IMR-90 (cell line): ENCODE results near the gene ASNSD1. TPM values are rescaled to one million over a fixed set of nuclear protein-coding genes. Genes with fewer than 3 reads are reported as not detected.

Experiments
- ATAC-seq: fragments of 200-7000 bp; cut with Tn5 transposase; 2 replicates; pipeline ENCODE4 v1.9.1; 2020; ENCODE audit warnings: low read depth, mild to moderate bottlenecking, moderate library complexity
- BruUV-seq: library from RNA; stranded (reverse); fragments of 400-500 nt; replicated peaks from 2 replicates; lab custom pipeline; 2021; lab: Mats Ljungman, UMichigan
- CTCF ChIA-PET: fragments of 300-600 bp; formaldehyde crosslinking; extraction: SDS; loops from one replicate; lab custom pipeline; 2021; ENCODE audit warnings: antibody characterized with exemption; lab: Yijun Ruan, JAX
- POLR2A ChIA-PET: fragments of 300-600 bp; sonication (Branson Sonifier 250); formaldehyde crosslinking; loops from one replicate; lab custom pipeline; 2022; ENCODE audit warnings: antibody characterized with exemption; ENCODE audit not compliant: unreplicated experiment; lab: Charles Lee
- DNase-seq: peaks from one replicate; pipeline ENCODE4 v3.0.0; 2013
- H2AFZ ChIP-seq: replicated peaks from 2 replicates; pipeline ENCODE3; 2013; ENCODE audit warnings: low read length, mild to moderate bottlenecking; ENCODE audit not compliant: poor library complexity
- H2AK5ac ChIP-seq: 2 replicates; pipeline ENCODE4 v1.6.1; 2013; ENCODE audit warnings: low read depth, low read length, inconsistent platforms
- H2AK9ac ChIP-seq: replicated peaks from 2 replicates; pipeline ENCODE3; 2013; ENCODE audit warnings: mild to moderate bottlenecking, low read depth, low read length, moderate library complexity; ENCODE audit not compliant: poor library complexity
- H2BK120ac ChIP-seq: 2 replicates; pipeline ENCODE4 v1.6.1; 2013; ENCODE audit warnings: low read depth, low read length, inconsistent platforms
- H2BK15ac ChIP-seq: 3 replicates; pipeline ENCODE4 v1.6.1; 2013; ENCODE audit warnings: low read depth, low read length, inconsistent platforms
- H2BK20ac ChIP-seq: 2 replicates; pipeline ENCODE4 v1.6.1; 2013; ENCODE audit warnings: low read depth, mild to moderate bottlenecking, inconsistent platforms, low read length, moderate library complexity
- H2BK5ac ChIP-seq: 2 replicates; pipeline ENCODE4 v1.6.1; 2013; ENCODE audit warnings: mild to moderate bottlenecking, low read depth, low read length, inconsistent platforms; ENCODE audit not compliant: poor library complexity, severe bottlenecking
- H3K14ac ChIP-seq: replicated peaks from 2 replicates; pipeline ENCODE4 v1.6.1; 2013; ENCODE audit warnings: low read depth, low read length, inconsistent platforms
- H3K18ac ChIP-seq: 2 replicates; pipeline ENCODE4 v1.6.1; 2013; ENCODE audit warnings: low read depth, low read length, control low read depth
- H3K23ac ChIP-seq: 2 replicates; pipeline ENCODE4 v1.6.1; 2013; ENCODE audit warnings: low read depth, low read length, inconsistent platforms
- H3K27ac ChIP-seq: 2 replicates; pipeline ENCODE4 v1.5.1; 2013; ENCODE audit warnings: mild to moderate bottlenecking, control low read depth, low read length; ENCODE audit not compliant: insufficient read depth
- H3K27me3 ChIP-seq: 2 replicates; pipeline ENCODE4 v1.6.1; 2013; ENCODE audit warnings: low read length; ENCODE audit not compliant: control insufficient read depth, insufficient read depth
- H3K36me3 ChIP-seq: 2 replicates; pipeline ENCODE4 v1.6.1; 2013; ENCODE audit warnings: low read length, mixed read lengths; ENCODE audit not compliant: control insufficient read depth, insufficient read depth
- H3K4ac ChIP-seq: 2 replicates; pipeline ENCODE4 v1.6.1; 2013; ENCODE audit warnings: low read depth, low read length, inconsistent platforms
- H3K4me1 ChIP-seq: 2 replicates; pipeline ENCODE4 v1.6.1; 2013; ENCODE audit warnings: low read length, mixed read lengths; ENCODE audit not compliant: control insufficient read depth, insufficient read depth
- H3K4me2 ChIP-seq: 2 replicates; pipeline ENCODE4 v1.6.1; 2013; ENCODE audit warnings: low read depth, mild to moderate bottlenecking, control low read depth, low read length, moderate library complexity
- H3K4me3 ChIP-seq: 2 replicates; pipeline ENCODE4 v1.5.1; 2013; ENCODE audit warnings: low read depth, mild to moderate bottlenecking, control low read depth, low read length, moderate library complexity; ENCODE audit not compliant: insufficient read depth
- H3K56ac ChIP-seq: 2 replicates; pipeline ENCODE4 v1.6.1; 2013; ENCODE audit warnings: low read length, inconsistent platforms; ENCODE audit not compliant: insufficient read depth; ENCODE audit errors: extremely low read depth
- H3K79me1 ChIP-seq, 2 experiments: 2 replicates each; pipeline ENCODE4 v1.6.1; 2013; ENCODE audit warnings: low read length in 2 of 2, inconsistent platforms in 1 of 2, low read depth in 1 of 2
- H3K9ac ChIP-seq: 2 replicates; pipeline ENCODE4 v1.6.1; 2013; ENCODE audit warnings: low read depth, low read length, control low read depth
- H3K9me1 ChIP-seq: 2 replicates; pipeline ENCODE4 v1.6.1; 2013; ENCODE audit warnings: low read length, inconsistent platforms; ENCODE audit not compliant: insufficient read depth
- H3K9me3 ChIP-seq: 2 replicates; pipeline ENCODE4 v1.6.1; 2013; ENCODE audit warnings: low read length; ENCODE audit not compliant: control insufficient read depth, insufficient read depth
- H4K20me1 ChIP-seq: 2 replicates; pipeline ENCODE4 v1.6.1; 2013; ENCODE audit warnings: low read length, inconsistent platforms; ENCODE audit not compliant: insufficient read depth
- H4K5ac ChIP-seq: 2 replicates; pipeline ENCODE4 v1.6.1; 2013; ENCODE audit warnings: mild to moderate bottlenecking, low read depth, low read length, control low read depth
- H4K8ac ChIP-seq, 2 experiments: 2 replicates each; pipeline ENCODE4 v1.6.1; 2013; ENCODE audit warnings: low read depth in 2 of 2, low read length in 2 of 2, control low read depth in 1 of 2, inconsistent platforms in 1 of 2
- H4K91ac ChIP-seq: 2 replicates; pipeline ENCODE4 v1.6.1; 2013; ENCODE audit warnings: low read depth, low read length, inconsistent platforms; ENCODE audit not compliant: insufficient read depth
- ELK1 ChIP-seq: fragments of 150-350 bp; IDR thresholded peaks from 2 replicates; pipeline ENCODE4 v1.6.1; 2016; ENCODE audit warnings: low read depth, mild to moderate bottlenecking, low read length, moderate library complexity, borderline replicate concordance
- FOS ChIP-seq: fragments of 150-350 bp; IDR thresholded peaks from 2 replicates; pipeline ENCODE4 v1.6.1; 2016; ENCODE audit warnings: low read depth, low read length
- POLR2A ChIP-seq: IDR thresholded peaks from 2 replicates; pipeline ENCODE4 v1.6.1; 2012; ENCODE audit warnings: mild to moderate bottlenecking, low read depth, low read length
- WGBS, 2 experiments: methylation state at CpG; one replicate each; pipeline versions ENCODE4 v1.1.5 to v1.1.7; 2013; ENCODE audit warnings: missing lambda C conversion rate in 2 of 2; ENCODE audit not compliant: insufficient read length in 1 of 2; ENCODE audit errors: extremely low coverage in 2 of 2; 5-methylcytosine and 5-hydroxymethylcytosine counted together
- dilution Hi-C: fragments of 300-500 bp; cut with HindIII; formaldehyde crosslinking; loops from one replicate; pipeline ENCODE4 v1.14.3; 2018; ENCODE audit warnings: low sequenced_read_pairs; ENCODE audit not compliant: unreplicated experiment
- in situ Hi-C: fragments of 300-500 bp; cut with MboI; formaldehyde crosslinking; loops from 3 replicates; pipeline ENCODE4 v1.14.3; 2019; ENCODE audit warnings: low sequenced_read_pairs, inconsistent platforms, mixed read lengths
- intact Hi-C: fragments of 100-400 bp; cut with micrococcal nuclease; formaldehyde crosslinking; loops from 2 replicates; pipeline ENCODE4 v1.10.0; 2022
- polyA plus RNA-seq, 3 experiments: library from polyadenylated mRNA; depleted of rRNA; stranded (reverse); fragments of >200 nt; gene quantifications; 2 replicates each; pipeline ENCODE4 v1.2.3, GENCODE V29; 2012; ENCODE audit warnings: low replicate concordance in 1 of 3
- total RNA-seq: library from RNA; depleted of rRNA; stranded (reverse); fragments of >200 nt; gene quantifications from 2 replicates; pipeline ENCODE4 v1.2.3, GENCODE V29; 2012

ASNSD1 gene
- total and polyA plus RNA-seq, 2 of the 4 experiments (the other 2 are of a cell fraction): 29.1 to 35.7 TPM

GRCh38 chr2:189641002-189641401 lies 20.3 kb upstream of the ASNSD1 start:
- ChIA-PET POLR2A (no interaction called here), CTCF (no interaction called here)
- H3K14ac ChIP-seq: no peak overlapping the region
- H2AK5ac ChIP-seq: no peak overlapping the region
- no peak overlapping the region for H2BK20ac ChIP-seq
- H3K4me2 ChIP-seq: no peak overlapping the region
- H3K9me3 ChIP-seq: no peaks in the 10 kb centered on the region
- H2BK5ac ChIP-seq: no peak overlapping the region
- no peak overlapping the region for H3K56ac ChIP-seq
- no peaks in the 10 kb centered on the region for H3K27me3 ChIP-seq
- in situ Hi-C loops: no loop called here
- no peaks in the 10 kb centered on the region for H3K79me1 ChIP-seq
- no peak overlapping the region for H3K23ac ChIP-seq
- H2AK9ac ChIP-seq: no peak overlapping the region
- no peak overlapping the region for H3K4ac ChIP-seq
- H4K91ac ChIP-seq: no peak overlapping the region
- no peak for ATAC-seq
- no peak overlapping the region for H2BK15ac ChIP-seq
- WGBS, 2 experiments: 29% methylated on average over 1 of the region's 1 CpG; no CpG with 5 or more reads in 1 of the 2 experiments
- H2BK120ac ChIP-seq: no peak overlapping the region
- H2AFZ ChIP-seq: no peak overlapping the region
- H3K4me1 ChIP-seq: no peaks in the 10 kb centered on the region
- TF ChIP-seq FOS (no peak), POLR2A (no peak), ELK1 (no peak)
- dilution Hi-C loops: no loop called here
- no peak overlapping the region for H3K27ac ChIP-seq
- H3K9me1 ChIP-seq: no peaks in the 10 kb centered on the region
- DNase-seq: no peak
- no peak overlapping the region; the same call in 1 of the 2 replicates for H3K18ac ChIP-seq
- no peak overlapping the region for H3K9ac ChIP-seq
- H4K5ac ChIP-seq: no peak overlapping the region
- intact Hi-C loops: no loop called here
- H3K4me3 ChIP-seq: no peak overlapping the region
- no peaks in the 10 kb centered on the region for H4K20me1 ChIP-seq
- no peak overlapping the region for H4K8ac ChIP-seq
- no TSS peak for BruUV-seq
- no peaks in the 10 kb centered on the region for H3K36me3 ChIP-seq
